ENCODE results near the gene PYCARD.
"Not testable (repeated sequence)": the region's sequence is repeated elsewhere in the genome, so short reads cannot be mapped to it uniquely, and the experiment has no call there.

The PYCARD gene

DNA sequence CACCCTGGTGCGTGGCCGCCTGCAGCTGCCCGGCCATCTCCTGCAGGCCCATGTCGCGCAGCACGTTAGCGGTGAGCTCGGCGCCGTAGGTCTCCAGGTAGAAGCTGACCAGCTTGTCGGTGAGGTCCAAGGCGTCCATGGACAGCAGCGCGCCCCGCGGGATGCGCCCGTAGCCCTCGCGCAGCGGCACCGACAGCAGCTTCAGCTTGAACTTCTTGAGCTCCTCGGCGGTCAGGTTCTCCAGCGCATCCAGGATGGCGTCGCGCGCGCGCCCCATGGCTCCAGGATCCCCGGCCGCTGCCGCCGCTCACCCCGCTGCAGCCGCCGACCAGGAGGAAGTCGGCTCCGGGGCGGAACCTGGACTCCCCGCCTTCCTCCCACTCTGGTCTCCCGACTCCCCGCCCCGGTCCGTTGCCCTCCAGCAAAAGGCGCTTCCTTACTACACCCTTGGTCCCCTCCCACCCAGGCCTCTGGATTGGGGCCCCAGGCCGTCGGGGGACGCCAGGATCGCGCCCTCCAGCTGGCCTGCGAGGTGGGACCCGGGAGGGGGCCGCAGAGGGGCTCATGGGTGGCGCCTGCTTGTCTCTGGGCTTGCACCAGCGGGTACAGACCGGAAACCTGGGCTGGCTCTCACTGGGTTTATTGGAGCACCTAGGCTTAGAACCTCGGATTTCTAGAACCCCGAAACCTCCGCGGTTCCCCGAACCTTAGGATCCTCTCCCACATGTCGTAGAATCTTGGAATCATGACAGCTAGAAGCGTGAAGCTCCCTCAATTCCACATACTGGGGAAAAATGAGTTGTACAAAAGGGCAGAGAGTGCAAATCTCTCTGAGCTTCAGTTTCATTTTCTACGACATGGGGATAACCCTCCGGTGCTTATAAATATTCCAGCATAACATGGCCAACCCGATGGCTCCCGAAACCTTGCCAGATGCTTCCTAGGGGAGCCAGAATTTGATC is at the start of gene PYCARD:
Gene PYCARD (minus strand): TSS at position 347 of the 962 bp plus-strand sequence. CDS start 70 bp downstream, at position 277.
- DNase-seq (ENCODE audit: low read depth in 2 of 2), result no peak

GRCh38 chr16:31251435-31251834 is 48.9 kb upstream of the PYCARD start:
- DNase-seq (ENCODE audit: low read depth in 2 of 2), result no peak

DNA sequence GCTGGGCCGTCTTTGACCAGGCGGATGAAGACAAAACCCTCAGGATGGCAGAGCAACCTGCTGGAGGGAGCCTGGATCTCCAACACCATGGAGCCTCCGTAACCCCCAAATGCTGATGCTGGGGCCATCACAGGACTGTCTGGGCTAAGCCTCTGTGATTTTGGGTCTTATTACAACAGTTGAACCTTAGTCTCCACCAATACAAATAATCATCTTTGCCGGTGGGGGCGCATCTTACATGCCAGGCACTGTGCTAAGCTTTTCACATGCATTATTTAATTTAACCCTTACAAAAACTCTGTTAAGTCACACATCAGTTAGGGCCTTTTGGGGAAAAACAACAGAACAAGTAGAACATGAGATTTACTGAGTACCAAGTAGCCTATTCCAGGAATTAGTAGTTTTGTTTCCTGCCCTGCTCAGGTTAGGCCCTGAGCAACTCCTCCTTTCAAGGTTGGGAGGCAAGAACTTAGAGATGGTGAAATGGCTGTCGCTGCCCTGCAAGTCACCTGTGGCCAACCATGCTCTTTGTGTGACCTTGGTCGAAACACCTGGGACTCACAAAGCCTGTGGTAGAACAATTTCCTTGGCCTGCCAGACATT is 48.3 kb upstream of the PYCARD start:
- DNase-seq (ENCODE audit: low read depth in 2 of 2), result no peak

- DNase-seq (ENCODE audit: low read depth in 2 of 2), result no peak
Measured at GRCh38 chr16:31248344-31248743, 45.8 kb upstream of the PYCARD start.

DNA sequence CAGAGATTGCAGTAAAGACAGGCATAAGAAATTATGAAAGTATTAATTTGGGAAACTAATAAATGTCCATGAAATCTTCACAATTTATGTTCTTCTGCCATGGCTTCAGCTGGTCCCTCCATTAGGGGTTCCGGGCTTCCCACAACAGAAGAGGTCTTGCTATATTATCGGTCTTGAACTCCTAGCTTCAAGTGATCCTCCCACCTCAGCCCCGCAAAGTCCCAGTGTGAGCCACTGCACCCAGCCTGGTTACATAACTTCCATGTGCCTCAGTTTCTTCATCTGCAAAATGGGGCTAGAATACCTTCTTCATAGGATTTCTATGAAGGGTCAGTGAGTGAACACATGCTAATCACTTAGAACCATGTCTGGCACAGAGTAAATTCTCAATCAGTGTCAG is 43.7 kb upstream of the PYCARD start:
- no peak for DNase-seq (ENCODE audit: low read depth in 2 of 2)

GRCh38 chr16:31245598-31245997 is 43.0 kb upstream of the PYCARD start:
- not testable (repeated sequence) for DNase-seq (ENCODE audit: low read depth in 2 of 2)

DNA sequence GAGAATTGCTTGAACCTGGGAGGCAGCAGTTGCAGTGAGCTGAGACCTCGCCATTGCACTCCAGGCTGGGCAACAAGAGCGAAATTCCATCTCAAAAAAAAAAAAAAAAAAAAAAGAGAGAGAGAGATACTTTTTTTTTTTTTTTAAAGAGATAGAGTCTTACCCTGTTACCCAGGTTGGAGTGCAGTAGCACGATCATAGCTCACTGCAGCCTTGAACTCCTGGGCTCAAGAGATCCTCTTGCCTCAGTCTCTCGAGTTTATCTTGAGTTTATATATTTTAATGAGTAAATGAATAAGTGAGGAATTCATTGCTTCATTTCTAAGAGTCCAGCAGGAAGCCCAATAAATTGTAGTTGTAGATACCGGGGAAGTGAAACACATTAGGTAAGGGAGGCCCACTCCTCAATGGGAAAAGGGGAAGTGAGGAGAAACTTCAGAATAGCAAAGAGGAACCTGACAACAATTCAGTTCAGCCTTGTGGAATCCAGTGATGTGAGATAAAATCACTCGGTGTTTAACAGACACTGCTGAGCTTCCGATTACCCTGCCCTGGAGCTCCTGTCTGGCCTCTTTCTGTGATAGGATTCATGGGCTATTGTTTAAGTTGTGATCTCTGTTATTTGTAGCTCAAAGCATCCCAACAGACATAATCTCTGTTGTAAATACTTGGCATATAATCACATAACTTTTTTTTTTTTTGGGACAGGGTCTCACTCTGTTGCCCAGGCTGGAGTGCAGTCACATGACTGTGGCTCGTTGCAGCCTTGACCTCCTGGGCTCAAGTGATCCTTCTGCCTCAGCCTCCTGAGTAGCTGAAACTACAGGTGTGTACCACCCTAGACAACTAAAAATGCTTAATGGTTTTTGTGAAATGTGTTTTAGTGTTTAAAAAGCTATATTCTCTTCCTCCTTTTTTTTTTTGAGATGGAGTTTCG is 41.4 kb upstream of the PYCARD start:
- no peak for DNase-seq (ENCODE audit: low read depth in 2 of 2)

DNA sequence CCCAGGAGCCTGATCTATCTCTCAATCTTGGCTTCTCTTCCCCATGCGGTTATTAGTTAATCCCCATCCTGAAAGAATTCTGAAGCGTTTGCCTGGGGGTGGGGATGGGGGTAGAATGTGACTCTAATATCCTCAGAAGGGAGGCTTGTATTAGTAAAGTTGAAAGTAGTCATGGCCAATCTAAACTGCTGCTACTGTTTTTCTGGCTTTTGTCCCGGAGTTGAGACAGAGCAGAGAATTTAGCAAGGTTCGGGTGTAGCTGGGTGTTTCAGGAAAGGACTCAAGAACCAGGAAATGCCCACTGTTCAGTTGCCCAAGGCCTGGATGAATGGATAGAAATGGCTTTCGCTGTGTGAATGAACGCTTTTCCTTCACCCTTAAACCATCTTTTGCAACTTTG is 39.6 kb upstream of the PYCARD start:
- DNase-seq (ENCODE audit: low read depth in 2 of 2), result no peak

DNA sequence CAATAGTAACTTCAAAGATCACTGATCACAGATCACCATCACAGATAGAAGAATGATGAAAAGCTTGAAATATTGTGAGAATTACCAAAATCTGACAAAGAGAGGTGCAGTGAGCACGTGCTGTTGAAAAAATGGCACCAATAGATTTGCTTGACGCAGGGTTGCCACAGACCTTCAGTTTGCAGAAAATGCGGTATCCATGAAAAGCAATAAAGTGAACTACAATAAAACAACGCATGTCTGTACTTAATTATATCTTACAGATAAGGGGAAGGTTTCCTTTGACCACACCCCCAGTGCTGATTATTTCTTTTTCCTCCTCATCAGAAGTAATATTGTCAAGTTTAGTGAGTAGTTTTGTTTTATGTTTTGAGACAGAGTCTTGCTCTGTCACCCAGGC is 35.5 kb upstream of the PYCARD start:
- no peak for DNase-seq (ENCODE audit: low read depth in 2 of 2)

GRCh38 chr16:31229501-31229900 is 26.9 kb upstream of the PYCARD start:
- DNase-seq (ENCODE audit: low read depth in 2 of 2), result no peak

- no peak for DNase-seq (ENCODE audit: low read depth in 2 of 2)
Measured at GRCh38 chr16:31228206-31228605, 25.6 kb upstream of the PYCARD start.

- no peak for DNase-seq (ENCODE audit: low read depth in 2 of 2)
Measured at GRCh38 chr16:31225193-31225592, 22.6 kb upstream of the PYCARD start.

DNA sequence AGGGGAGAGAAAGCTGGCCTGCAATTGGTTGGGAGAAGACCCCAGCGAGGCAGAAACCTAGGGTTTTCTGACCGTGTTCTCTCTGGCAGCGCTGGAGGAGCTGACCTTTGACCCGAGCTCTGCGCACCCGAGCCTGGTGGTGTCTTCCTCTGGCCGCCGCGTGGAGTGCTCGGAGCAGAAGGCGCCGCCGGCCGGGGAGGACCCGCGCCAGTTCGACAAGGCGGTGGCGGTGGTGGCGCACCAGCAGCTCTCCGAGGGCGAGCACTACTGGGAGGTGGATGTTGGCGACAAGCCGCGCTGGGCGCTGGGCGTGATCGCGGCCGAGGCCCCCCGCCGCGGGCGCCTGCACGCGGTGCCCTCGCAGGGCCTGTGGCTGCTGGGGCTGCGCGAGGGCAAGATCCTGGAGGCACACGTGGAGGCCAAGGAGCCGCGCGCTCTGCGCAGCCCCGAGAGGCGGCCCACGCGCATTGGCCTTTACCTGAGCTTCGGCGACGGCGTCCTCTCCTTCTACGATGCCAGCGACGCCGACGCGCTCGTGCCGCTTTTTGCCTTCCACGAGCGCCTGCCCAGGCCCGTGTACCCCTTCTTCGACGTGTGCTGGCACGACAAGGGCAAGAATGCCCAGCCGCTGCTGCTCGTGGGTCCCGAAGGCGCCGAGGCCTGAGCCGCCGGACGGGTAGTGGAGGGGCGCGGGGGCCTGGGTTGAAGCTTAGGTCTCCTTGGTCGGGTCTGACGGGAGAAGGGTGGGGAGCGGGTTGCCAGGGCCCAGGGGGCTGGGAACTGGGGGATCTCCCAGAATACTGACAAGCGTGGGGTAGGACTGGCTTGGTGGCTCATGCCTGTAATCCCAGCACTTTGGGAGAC is 21.8 kb upstream of the PYCARD start:
- DNase-seq (ENCODE audit: low read depth in 2 of 2), result no peak

- DNase-seq (ENCODE audit: low read depth in 2 of 2), result no peak
Measured at GRCh38 chr16:31223044-31223443, 20.5 kb upstream of the PYCARD start.

DNA sequence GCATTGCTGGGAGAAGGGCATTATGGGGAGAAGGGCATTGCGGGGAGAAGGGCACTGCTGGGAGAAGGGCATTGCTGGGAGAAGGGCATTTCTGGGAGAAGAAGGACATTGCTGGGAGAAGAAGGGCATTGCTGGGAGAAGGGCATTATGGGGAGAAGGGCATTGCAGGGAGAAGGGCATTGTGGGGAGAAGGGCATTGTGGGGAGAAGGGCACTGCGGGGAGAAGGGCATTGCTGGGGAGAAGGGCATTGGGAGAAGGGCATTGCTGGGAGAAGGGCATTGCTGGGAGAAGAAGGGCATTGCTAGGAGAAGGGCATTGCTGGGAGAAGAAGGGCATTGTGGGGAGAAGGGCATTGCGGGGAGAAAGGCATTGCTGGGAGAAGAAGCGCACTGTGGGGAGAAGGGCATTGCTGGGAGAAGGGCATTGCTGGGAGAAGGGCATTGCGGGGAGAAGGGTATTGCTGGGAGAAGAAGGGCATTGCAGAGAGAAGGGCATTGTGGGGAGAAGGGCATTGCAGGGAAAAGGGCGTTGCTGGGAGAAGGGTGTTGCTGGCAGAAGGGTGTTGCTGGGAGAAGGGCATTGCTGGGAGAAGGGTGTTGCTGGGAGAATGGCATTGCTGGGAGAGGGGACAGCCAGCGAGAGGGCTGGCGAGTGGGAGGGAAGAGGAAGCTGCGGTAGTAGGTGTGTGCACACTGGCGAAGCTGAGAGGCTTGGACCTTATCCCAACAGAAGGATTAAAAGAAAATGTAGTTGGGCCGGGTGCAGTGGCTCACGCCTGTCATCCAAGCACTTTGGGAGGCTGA is 19.0 kb upstream of the PYCARD start:
- DNase-seq (ENCODE audit: low read depth in 2 of 2), result no peak

DNA sequence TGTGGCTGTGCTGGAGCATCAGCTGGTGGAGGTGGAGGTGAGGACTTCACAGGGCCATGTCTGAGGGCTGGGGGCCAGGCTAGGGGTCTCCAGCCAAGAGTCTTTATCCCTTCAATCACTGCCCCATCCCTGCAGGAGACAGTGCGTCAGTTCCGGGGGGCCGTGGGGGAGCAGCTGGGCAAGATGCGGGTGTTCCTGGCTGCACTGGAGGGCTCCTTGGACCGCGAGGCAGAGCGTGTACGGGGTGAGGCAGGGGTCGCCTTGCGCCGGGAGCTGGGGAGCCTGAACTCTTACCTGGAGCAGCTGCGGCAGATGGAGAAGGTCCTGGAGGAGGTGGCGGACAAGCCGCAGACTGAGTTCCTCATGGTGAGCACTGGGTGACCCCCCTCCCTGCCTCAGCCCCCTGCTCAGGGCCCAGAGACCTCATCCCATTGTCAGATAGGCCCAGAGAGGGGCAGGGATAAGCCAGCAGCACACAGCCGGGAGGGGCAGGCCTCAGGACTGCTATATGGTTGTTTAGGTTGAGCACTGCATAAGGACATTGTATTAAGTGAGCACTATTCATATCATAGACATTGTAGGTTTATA is 16.7 kb upstream of the PYCARD start:
- DNase-seq (ENCODE audit: low read depth in 2 of 2), result no peak

DNA sequence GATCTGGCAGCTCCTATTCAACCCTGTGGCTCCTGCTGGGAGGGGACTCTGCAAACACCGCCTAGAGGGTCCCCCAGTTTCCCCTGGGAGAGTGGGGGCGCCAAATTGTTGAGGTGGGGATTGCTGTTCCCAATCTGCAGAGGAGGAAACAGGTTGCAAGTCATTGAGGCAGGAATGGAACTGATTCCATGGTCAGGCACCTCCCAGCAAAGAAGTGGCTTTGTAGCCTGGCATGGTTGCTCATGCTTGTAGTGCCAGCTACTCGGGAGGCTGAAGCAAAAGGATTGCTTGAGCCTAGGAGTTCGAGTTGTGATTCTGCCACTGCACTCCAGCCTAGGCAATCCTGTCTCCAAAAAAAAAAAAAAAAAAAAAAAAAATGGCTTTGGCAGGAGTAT is 14.6 kb upstream of the PYCARD start:
- no peak for DNase-seq (ENCODE audit: low read depth in 2 of 2)

- no peak for DNase-seq (ENCODE audit: low read depth in 2 of 2)
Measured at GRCh38 chr16:31216422-31217135, 14.0 kb upstream of the PYCARD start, which contains the start of gene PYDC1. Gene PYDC1, minus strand, starts transcription at chr16:31217135. Its CDS starts 107 bp downstream, at chr16:31217028.

Measured in stimulated activated CD4-positive, alpha-beta T cell treated with anti-CD3 and anti-CD28 coated beads, Interleukin-12 subunit alpha, Interleukin-12 subunit beta, amount 100 ng/mL, for 24 hours (primary cell).